GM12878 (cell line): Measurements from ENCODE around the gene P2RX2. TPM values are rescaled to one million over a fixed set of nuclear protein-coding genes. Genes with fewer than 3 reads are reported as not detected.

Experiments
- ATAC-seq: fragments of 200-7000 bp; cut with Tn5 transposase; 3 replicates; pipeline ENCODE4 v1.9.1; 2020; ENCODE audit warnings: mild to moderate bottlenecking, moderate library complexity
- BruUV-seq: library from RNA; stranded (reverse); fragments of 400-500 nt; replicated peaks from 2 replicates; lab custom pipeline; 2021; lab: Mats Ljungman, UMichigan
- CTCF ChIA-PET: fragments of 300-600 bp; sonication (Branson Sonifier 250); formaldehyde crosslinking; extraction: SDS; loops from one replicate; lab custom pipeline; 2021; ENCODE audit warnings: inconsistent platforms; lab: Yijun Ruan, JAX
- POLR2A ChIA-PET: fragments of 350-600 bp; formaldehyde crosslinking; extraction: SDS; loops from one replicate; lab custom pipeline; 2021; ENCODE audit warnings: inconsistent platforms; lab: Charles Lee
- RAD21 ChIA-PET: fragments of 300-600 bp; sonication (Branson Sonifier 250); formaldehyde crosslinking; loops from one replicate; lab custom pipeline; 2023; ENCODE audit warnings: antibody characterized with exemption; ENCODE audit not compliant: unreplicated experiment; lab: Charles Lee
- SMC1A ChIA-PET: fragments of 300-600 bp; sonication (Branson Sonifier 250); formaldehyde crosslinking; loops from one replicate; lab custom pipeline; 2023; ENCODE audit not compliant: unreplicated experiment, uncharacterized antibody; lab: Charles Lee
- DNase-seq: peaks from one replicate; pipeline ENCODE4 v3.0.0-alpha.2; 2011; ENCODE audit warnings: low read depth, low spot score
- FAIRE-seq: peaks from 3 replicates; lab custom pipeline; 2011; peaks lifted over from hg19 to GRCh38; lab: Jason Lieb, UNC
- H2AFZ ChIP-seq: 2 replicates; pipeline ENCODE4 v1.6.0; 2011; ENCODE audit warnings: low read depth, low read length, control low read depth; ENCODE audit not compliant: control insufficient read depth
- H3K27ac ChIP-seq: 2 replicates; pipeline ENCODE4 v1.5.1; 2011; ENCODE audit warnings: control low read depth; ENCODE audit not compliant: control insufficient read depth, insufficient read depth
- H3K27me3 ChIP-seq, 2 experiments: replicated peaks in 1 of 2; 2 replicates each; pipeline versions ENCODE4 v1.6.0 to v1.6.1; 2011; ENCODE audit warnings: low read length in 1 of 2; ENCODE audit not compliant: control insufficient read depth in 2 of 2, insufficient read depth in 2 of 2
- H3K36me3 ChIP-seq, 2 experiments: 2 replicates each; pipeline ENCODE4 v1.5.1; 2011; ENCODE audit warnings: low read length in 1 of 2; ENCODE audit not compliant: control insufficient read depth in 2 of 2, insufficient read depth in 2 of 2
- H3K4me1 ChIP-seq: 2 replicates; pipeline ENCODE4 v1.6.1; 2011; ENCODE audit warnings: mild to moderate bottlenecking, low read length, moderate library complexity, mixed read lengths; ENCODE audit not compliant: control insufficient read depth, insufficient read depth
- H3K4me2 ChIP-seq: 2 replicates; pipeline ENCODE4 v1.6.0; 2011; ENCODE audit warnings: control low read depth; ENCODE audit not compliant: control insufficient read depth, insufficient read depth
- H3K4me3 ChIP-seq: fragments of 200-600 bp; sonication (generic); 2 replicates; pipeline ENCODE4 v1.5.1; 2016
- H3K79me2 ChIP-seq: 2 replicates; pipeline ENCODE4 v1.6.0; 2011; ENCODE audit warnings: low read length; ENCODE audit not compliant: control insufficient read depth, insufficient read depth
- H3K9ac ChIP-seq: 2 replicates; pipeline ENCODE4 v1.8.0; 2011; ENCODE audit warnings: low read length, control low read depth, mixed read lengths; ENCODE audit not compliant: control insufficient read depth, insufficient read depth
- H3K9me3 ChIP-seq: replicated peaks from 3 replicates; pipeline ENCODE4 v1.5.1; 2011; ENCODE audit warnings: mild to moderate bottlenecking, low read length; ENCODE audit not compliant: control insufficient read depth, insufficient read depth
- H4K20me1 ChIP-seq: 2 replicates; pipeline ENCODE4 v1.6.0; 2011; ENCODE audit not compliant: control insufficient read depth, insufficient read depth
- GABPA ChIP-seq: IDR thresholded peaks from 2 replicates; pipeline ENCODE4 v1.6.1; 2014; ENCODE audit warnings: antibody characterized with exemption, low read depth, mild to moderate bottlenecking, inconsistent platforms
- GATAD2B ChIP-seq: fragments of 450-650 bp; conservative IDR thresholded peaks from 2 replicates; pipeline ENCODE4 v1.6.1; 2017; ENCODE audit warnings: low read depth, mild to moderate bottlenecking, moderate library complexity
- NR2F1 ChIP-seq: fragments of 450-650 bp; conservative IDR thresholded peaks from 2 replicates; pipeline ENCODE4 v1.6.1; 2017; ENCODE audit warnings: mild to moderate bottlenecking
- RAD21 ChIP-seq: IDR thresholded peaks from 2 replicates; pipeline ENCODE4 v1.6.1; 2011; ENCODE audit warnings: mild to moderate bottlenecking, low read depth, low read length, moderate library complexity; ENCODE audit not compliant: insufficient read depth
- WGBS: methylation state at CpG from one replicate; pipeline ENCODE4 v1.1.6; 2016; ENCODE audit warnings: low lambda C conversion rate; ENCODE audit not compliant: insufficient replicate concordance, insufficient coverage; ENCODE audit errors: missing lambda C conversion rate; 5-methylcytosine and 5-hydroxymethylcytosine counted together
- in situ Hi-C: fragments of 300-500 bp; cut with MboI; formaldehyde crosslinking; loops from 9 replicates; pipeline ENCODE4 v1.14.3; 2018; ENCODE audit warnings: mixed read lengths
- intact Hi-C: fragments of 100-400 bp; cut with micrococcal nuclease; formaldehyde crosslinking; loops from one replicate; pipeline ENCODE4 v1.14.2; 2022; ENCODE audit not compliant: unreplicated experiment
- polyA plus RNA-seq, 11 experiments: library from polyadenylated mRNA; depleted of rRNA in 4 of 11; unstranded in 6 of 11; stranded (reverse) in 5 of 11; fragments of >200 nt; fragmentation: Nextera tagmentation in 4 of 11; fragmentation: Illumina TruSeq in 1 of 11; extraction: Ambion mirVana in 4 of 11; extraction: Trizol in 1 of 11; gene quantifications; 1 replicate in 1 of 11; 2 replicates in 10 of 11; pipeline versions ENCODE4 v1.2.1 to v1.2.3, GENCODE V29; 2011 to 2016; ENCODE audit warnings: inconsistent platforms in 2 of 11, missing spikeins in 2 of 11, low read depth in 1 of 11
- total RNA-seq, 4 experiments: library from RNA; depleted of rRNA in 3 of 4; stranded (reverse); fragments of >200 nt in 3 of 4; fragmentation: Illumina TruSeq in 1 of 4; extraction: Trizol in 1 of 4; gene quantifications; 2 replicates each; pipeline versions ENCODE4 v1.2.1 to v1.2.3, GENCODE V29; 2013 to 2021
- TF ChIP-seq, protein P1 (sequence below): fragments of 450-650 bp; IDR thresholded peaks from 2 replicates; pipeline ENCODE4 v1.6.1; 2017; ENCODE audit warnings: mild to moderate bottlenecking, moderate library complexity
- TF ChIP-seq, protein P2 (sequence below), 3 experiments: IDR thresholded peaks in 2 of 3; conservative IDR thresholded peaks in 1 of 3; 2 replicates each; pipeline ENCODE4 v1.5.1; 2011; ENCODE audit warnings: low read depth in 3 of 3, low read length in 3 of 3, mild to moderate bottlenecking in 3 of 3, control low read depth in 2 of 3, moderate library complexity in 2 of 3, inconsistent platforms in 1 of 3, mixed read lengths in 1 of 3; ENCODE audit not compliant: control insufficient read depth in 2 of 3, insufficient read depth in 1 of 3; ENCODE audit errors: extremely low read depth in 1 of 3
- TF ChIP-seq, protein P3 (sequence below): fragments of 450-650 bp; IDR thresholded peaks from 2 replicates; pipeline ENCODE4 v1.6.1; 2017; ENCODE audit warnings: mild to moderate bottlenecking, moderate library complexity
- TF ChIP-seq, protein P4 (sequence below): IDR thresholded peaks from 2 replicates; pipeline ENCODE4 v1.6.1; 2011; ENCODE audit warnings: mild to moderate bottlenecking, low read depth, low read length, moderate library complexity; ENCODE audit not compliant: insufficient replicate concordance

P2RX2 gene
- total and polyA plus RNA-seq, 10 of the 15 experiments (the other 5 are each of a cell fraction or from before 2014, with no cell fraction given): not detected

DNA sequence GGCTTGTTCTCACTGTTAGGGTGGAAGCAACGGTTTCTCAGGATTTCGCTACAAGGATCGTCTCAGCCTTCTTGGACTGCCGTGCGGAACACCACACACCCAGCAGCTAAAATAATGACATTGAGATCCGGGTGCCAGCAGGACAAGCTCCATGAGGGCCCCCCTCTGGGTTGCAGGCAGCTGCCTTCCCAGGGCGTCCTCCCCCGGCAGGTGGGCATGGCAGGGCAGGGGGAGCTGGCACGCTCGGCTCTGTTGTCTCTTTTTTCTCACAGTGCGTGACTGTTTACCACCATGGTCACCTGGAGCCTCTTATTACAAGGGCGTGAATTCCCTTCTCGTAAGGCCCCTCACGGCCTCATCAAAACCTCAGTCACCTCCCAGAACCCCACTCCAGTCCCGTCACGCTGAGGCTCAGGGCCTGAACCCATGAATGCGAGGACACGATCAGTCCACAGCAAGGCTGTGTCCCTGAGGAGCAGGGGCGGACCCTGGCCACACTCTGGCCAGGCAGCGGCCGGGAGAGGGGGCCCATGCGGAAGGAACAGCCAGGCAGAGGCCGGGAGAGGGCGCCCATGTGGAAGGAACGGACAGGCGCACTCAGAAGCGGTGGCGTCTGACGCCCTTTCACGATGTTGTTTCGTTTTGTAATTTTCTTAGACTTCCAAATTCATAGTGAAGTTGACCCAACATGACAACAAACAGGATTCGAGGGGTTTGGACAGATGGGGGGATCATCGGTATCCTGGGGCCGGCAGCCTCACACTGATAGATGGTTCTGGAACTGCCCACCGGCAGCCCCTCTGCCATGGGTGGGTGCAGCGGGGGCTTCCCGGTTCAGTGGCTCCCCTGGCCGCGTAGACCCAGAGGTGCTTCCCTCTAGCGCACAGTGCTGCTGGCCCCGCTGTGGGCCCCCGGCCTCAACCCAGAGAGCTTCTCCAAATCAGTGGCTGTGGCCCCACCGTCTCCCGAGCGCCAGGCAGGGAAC lies 18.2 kb upstream of the P2RX2 start:
- no peak overlapping the region for H3K27ac ChIP-seq
- H3K36me3 ChIP-seq: no peaks in the 10 kb centered on the region
- in situ Hi-C loops (no loop called here), intact Hi-C loops (no loop called here)
- 19% methylated on average over 45 of the region's 45 CpGs for WGBS
- FAIRE-seq (no peak), DNase-seq (no peak), ATAC-seq (peak; percentile 88)
- SMC1A ChIA-PET: interaction anchor here (1.0 kb wide), 1 partner anchor 14 kb away, joined by 3 read pairs; no protein-coding TSS in a partner anchor
- H3K9me3 ChIP-seq: no peaks in the 10 kb centered on the region
- POLR2A ChIA-PET: interaction anchor here (0.5 kb wide), 1 partner anchor 13 kb away, joined by 3 read pairs; no protein-coding TSS in a partner anchor
- 0 out of 2 replicates have a peak overlapping the region, but pooled peaks have one; percentile 27 for H3K4me3 ChIP-seq
- BruUV-seq: no TSS peak
- RAD21 ChIA-PET: interaction anchor here (1.0 kb wide), 1 partner anchor 15 kb away, joined by 3 read pairs; no protein-coding TSS in a partner anchor
- CTCF ChIA-PET: interaction anchor here (0.6 to 2.4 kb wide), 3 partner anchors 10 to 248 kb away, joined by 3 to 15 read pairs (median 5); partner anchors contain the start of gene LRCOL1
- no peaks in the 10 kb centered on the region for H4K20me1 ChIP-seq
- H3K4me2 ChIP-seq: peak overlapping the region; percentile 22; the same call in 1 of the 2 replicates
- no peak overlapping the region for H2AFZ ChIP-seq
- H3K27me3 ChIP-seq: no peaks in the 10 kb centered on the region; a peak in 1 of 4 replicates
- H3K9ac ChIP-seq: no peak overlapping the region
- no peaks in the 10 kb centered on the region for H3K4me1 ChIP-seq
- no peaks in the 10 kb centered on the region for H3K79me2 ChIP-seq
- TF ChIP-seq, protein P1, sequence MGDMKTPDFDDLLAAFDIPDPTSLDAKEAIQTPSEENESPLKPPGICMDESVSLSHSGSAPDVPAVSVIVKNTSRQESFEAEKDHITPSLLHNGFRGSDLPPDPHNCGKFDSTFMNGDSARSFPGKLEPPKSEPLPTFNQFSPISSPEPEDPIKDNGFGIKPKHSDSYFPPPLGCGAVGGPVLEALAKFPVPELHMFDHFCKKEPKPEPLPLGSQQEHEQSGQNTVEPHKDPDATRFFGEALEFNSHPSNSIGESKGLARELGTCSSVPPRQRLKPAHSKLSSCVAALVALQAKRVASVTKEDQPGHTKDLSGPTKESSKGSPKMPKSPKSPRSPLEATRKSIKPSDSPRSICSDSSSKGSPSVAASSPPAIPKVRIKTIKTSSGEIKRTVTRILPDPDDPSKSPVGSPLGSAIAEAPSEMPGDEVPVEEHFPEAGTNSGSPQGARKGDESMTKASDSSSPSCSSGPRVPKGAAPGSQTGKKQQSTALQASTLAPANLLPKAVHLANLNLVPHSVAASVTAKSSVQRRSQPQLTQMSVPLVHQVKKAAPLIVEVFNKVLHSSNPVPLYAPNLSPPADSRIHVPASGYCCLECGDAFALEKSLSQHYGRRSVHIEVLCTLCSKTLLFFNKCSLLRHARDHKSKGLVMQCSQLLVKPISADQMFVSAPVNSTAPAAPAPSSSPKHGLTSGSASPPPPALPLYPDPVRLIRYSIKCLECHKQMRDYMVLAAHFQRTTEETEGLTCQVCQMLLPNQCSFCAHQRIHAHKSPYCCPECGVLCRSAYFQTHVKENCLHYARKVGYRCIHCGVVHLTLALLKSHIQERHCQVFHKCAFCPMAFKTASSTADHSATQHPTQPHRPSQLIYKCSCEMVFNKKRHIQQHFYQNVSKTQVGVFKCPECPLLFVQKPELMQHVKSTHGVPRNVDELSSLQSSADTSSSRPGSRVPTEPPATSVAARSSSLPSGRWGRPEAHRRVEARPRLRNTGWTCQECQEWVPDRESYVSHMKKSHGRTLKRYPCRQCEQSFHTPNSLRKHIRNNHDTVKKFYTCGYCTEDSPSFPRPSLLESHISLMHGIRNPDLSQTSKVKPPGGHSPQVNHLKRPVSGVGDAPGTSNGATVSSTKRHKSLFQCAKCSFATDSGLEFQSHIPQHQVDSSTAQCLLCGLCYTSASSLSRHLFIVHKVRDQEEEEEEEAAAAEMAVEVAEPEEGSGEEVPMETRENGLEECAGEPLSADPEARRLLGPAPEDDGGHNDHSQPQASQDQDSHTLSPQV: 0 out of 2 replicates have a peak, but pooled peaks have one; percentile 41
- TF ChIP-seq NR2F1 (peak; percentile 20; the same call in 1 of the 2 replicates), GATAD2B (peak; percentile 45; the same call in 1 of the 2 replicates), GABPA (no peak), RAD21 (peak; percentile 20; the same call in 1 of the 2 replicates)
- TF ChIP-seq, protein P2, sequence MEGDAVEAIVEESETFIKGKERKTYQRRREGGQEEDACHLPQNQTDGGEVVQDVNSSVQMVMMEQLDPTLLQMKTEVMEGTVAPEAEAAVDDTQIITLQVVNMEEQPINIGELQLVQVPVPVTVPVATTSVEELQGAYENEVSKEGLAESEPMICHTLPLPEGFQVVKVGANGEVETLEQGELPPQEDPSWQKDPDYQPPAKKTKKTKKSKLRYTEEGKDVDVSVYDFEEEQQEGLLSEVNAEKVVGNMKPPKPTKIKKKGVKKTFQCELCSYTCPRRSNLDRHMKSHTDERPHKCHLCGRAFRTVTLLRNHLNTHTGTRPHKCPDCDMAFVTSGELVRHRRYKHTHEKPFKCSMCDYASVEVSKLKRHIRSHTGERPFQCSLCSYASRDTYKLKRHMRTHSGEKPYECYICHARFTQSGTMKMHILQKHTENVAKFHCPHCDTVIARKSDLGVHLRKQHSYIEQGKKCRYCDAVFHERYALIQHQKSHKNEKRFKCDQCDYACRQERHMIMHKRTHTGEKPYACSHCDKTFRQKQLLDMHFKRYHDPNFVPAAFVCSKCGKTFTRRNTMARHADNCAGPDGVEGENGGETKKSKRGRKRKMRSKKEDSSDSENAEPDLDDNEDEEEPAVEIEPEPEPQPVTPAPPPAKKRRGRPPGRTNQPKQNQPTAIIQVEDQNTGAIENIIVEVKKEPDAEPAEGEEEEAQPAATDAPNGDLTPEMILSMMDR (IDR thresholded peaks at IDR 0.05 in 2 of 3, conservative IDR thresholded peaks at IDR 0.05 in 1 of 3; ENCODE audit: control insufficient read depth in 2 of 3, extremely low read depth in 1 of 3, insufficient read depth in 1 of 3, low read depth in 3 of 3, low read length in 3 of 3): peak; percentile 29 to 70 (median 60)
- TF ChIP-seq, protein P3, sequence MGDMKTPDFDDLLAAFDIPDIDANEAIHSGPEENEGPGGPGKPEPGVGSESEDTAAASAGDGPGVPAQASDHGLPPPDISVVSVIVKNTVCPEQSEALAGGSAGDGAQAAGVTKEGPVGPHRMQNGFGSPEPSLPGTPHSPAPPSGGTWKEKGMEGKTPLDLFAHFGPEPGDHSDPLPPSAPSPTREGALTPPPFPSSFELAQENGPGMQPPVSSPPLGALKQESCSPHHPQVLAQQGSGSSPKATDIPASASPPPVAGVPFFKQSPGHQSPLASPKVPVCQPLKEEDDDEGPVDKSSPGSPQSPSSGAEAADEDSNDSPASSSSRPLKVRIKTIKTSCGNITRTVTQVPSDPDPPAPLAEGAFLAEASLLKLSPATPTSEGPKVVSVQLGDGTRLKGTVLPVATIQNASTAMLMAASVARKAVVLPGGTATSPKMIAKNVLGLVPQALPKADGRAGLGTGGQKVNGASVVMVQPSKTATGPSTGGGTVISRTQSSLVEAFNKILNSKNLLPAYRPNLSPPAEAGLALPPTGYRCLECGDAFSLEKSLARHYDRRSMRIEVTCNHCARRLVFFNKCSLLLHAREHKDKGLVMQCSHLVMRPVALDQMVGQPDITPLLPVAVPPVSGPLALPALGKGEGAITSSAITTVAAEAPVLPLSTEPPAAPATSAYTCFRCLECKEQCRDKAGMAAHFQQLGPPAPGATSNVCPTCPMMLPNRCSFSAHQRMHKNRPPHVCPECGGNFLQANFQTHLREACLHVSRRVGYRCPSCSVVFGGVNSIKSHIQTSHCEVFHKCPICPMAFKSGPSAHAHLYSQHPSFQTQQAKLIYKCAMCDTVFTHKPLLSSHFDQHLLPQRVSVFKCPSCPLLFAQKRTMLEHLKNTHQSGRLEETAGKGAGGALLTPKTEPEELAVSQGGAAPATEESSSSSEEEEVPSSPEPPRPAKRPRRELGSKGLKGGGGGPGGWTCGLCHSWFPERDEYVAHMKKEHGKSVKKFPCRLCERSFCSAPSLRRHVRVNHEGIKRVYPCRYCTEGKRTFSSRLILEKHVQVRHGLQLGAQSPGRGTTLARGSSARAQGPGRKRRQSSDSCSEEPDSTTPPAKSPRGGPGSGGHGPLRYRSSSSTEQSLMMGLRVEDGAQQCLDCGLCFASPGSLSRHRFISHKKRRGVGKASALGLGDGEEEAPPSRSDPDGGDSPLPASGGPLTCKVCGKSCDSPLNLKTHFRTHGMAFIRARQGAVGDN: 0 out of 2 replicates have a peak, but pooled peaks have one; percentile 19
- TF ChIP-seq, protein P4, sequence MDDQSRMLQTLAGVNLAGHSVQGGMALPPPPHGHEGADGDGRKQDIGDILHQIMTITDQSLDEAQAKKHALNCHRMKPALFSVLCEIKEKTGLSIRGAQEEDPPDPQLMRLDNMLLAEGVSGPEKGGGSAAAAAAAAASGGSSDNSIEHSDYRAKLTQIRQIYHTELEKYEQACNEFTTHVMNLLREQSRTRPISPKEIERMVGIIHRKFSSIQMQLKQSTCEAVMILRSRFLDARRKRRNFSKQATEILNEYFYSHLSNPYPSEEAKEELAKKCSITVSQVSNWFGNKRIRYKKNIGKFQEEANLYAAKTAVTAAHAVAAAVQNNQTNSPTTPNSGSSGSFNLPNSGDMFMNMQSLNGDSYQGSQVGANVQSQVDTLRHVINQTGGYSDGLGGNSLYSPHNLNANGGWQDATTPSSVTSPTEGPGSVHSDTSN: no peak
